ENCODE data around the gene PRRT1B.

Gene PRRT1B

GRCh38 chr9:131499254-131499767 lies 46.0 kb upstream of the PRRT1B start:
- H3K36me3 ChIP-seq (ENCODE audit: low read length), result no peaks in the 10 kb centered on the region

DNA sequence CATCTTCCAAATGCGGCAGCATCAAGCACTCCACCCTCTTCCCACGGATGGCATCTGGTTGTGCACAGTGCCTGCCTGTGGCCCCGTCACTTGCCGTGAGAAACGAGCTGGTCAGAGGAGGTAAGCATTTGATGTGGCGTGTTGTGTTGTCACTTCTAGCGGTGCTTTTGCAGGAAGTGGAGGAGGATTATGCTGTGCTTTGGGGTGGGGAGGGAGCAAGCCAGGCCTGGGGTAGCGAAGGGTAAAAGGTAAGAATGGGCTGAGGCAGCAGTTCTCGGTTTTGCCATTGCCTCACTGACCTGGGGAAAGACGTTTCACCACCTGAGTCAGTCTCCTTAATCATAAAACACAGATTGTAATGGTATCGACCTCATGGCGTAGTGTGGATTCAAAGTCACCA lies 44.9 kb upstream of the PRRT1B start:
- Histone ChIP-seq H3K27me3 (ENCODE audit: low read length) (no peaks in the 10 kb centered on the region), H3K9me3 (ENCODE audit: insufficient read depth, low read length) (no peaks in the 10 kb centered on the region), H3K36me3 (ENCODE audit: low read length) (no peaks in the 10 kb centered on the region), H3K9me2 (replicated peaks; ENCODE audit: insufficient read depth, low read length) (no peaks in the 10 kb centered on the region), H3K9ac (ENCODE audit: low read length) (no peak overlapping the region), H3K27ac (ENCODE audit: low read depth, low read length) (no peak overlapping the region), H2AFZ (ENCODE audit: low read depth, low read length, severe bottlenecking) (no peak overlapping the region), H3K4me2 (ENCODE audit: low read depth, low read length, poor library complexity, severe bottlenecking) (no peak overlapping the region), H3F3A (ENCODE audit: insufficient read depth) (peaks cover 26% of the 10 kb centered on the region), H3K79me2 (ENCODE audit: insufficient read depth, low read length) (peaks cover 6% of the 10 kb centered on the region), H4K20me1 (ENCODE audit: low read depth, low read length) (no peaks in the 10 kb centered on the region), H3K4me3 (ENCODE audit: insufficient read depth, low read length, poor library complexity, severe bottlenecking) (no peak overlapping the region)
- TF ChIP-seq, protein P1, sequence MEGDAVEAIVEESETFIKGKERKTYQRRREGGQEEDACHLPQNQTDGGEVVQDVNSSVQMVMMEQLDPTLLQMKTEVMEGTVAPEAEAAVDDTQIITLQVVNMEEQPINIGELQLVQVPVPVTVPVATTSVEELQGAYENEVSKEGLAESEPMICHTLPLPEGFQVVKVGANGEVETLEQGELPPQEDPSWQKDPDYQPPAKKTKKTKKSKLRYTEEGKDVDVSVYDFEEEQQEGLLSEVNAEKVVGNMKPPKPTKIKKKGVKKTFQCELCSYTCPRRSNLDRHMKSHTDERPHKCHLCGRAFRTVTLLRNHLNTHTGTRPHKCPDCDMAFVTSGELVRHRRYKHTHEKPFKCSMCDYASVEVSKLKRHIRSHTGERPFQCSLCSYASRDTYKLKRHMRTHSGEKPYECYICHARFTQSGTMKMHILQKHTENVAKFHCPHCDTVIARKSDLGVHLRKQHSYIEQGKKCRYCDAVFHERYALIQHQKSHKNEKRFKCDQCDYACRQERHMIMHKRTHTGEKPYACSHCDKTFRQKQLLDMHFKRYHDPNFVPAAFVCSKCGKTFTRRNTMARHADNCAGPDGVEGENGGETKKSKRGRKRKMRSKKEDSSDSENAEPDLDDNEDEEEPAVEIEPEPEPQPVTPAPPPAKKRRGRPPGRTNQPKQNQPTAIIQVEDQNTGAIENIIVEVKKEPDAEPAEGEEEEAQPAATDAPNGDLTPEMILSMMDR (IDR thresholded peaks at IDR 0.05; ENCODE audit: insufficient read depth, low read length, poor library complexity, severe bottlenecking), result no peak
- TF ChIP-seq EZH2phosphoT487 (conservative IDR thresholded peaks at IDR 0.05; ENCODE audit: low read length), result no peak

More at GRCh38 chr9:131499254-131499767, 46.0 kb upstream of the PRRT1B start:
- H2AFZ ChIP-seq (ENCODE audit: low read depth, low read length, severe bottlenecking), result no peak overlapping the region
- H3K27me3 ChIP-seq (ENCODE audit: low read length), result no peaks in the 10 kb centered on the region
- peaks cover 6% of the 10 kb centered on the region for H3K79me2 ChIP-seq (ENCODE audit: insufficient read depth, low read length)
- H3K27ac ChIP-seq (ENCODE audit: low read depth, low read length), result no peak overlapping the region
- H3K4me3 ChIP-seq (ENCODE audit: insufficient read depth, low read length, poor library complexity, severe bottlenecking), result no peak overlapping the region
- H3K4me2 ChIP-seq (ENCODE audit: low read depth, low read length, poor library complexity, severe bottlenecking), result no peak overlapping the region
- H3K9me3 ChIP-seq (ENCODE audit: insufficient read depth, low read length), result no peaks in the 10 kb centered on the region
- TF ChIP-seq, protein P1 (IDR thresholded peaks at IDR 0.05; ENCODE audit: insufficient read depth, low read length, poor library complexity, severe bottlenecking), result no peak
- TF ChIP-seq EZH2phosphoT487 (conservative IDR thresholded peaks at IDR 0.05; ENCODE audit: low read length), result no peak
- peaks cover 26% of the 10 kb centered on the region for H3F3A ChIP-seq (ENCODE audit: insufficient read depth)
- H3K9me2 ChIP-seq (replicated peaks; ENCODE audit: insufficient read depth, low read length), result no peaks in the 10 kb centered on the region
- no peak overlapping the region for H3K9ac ChIP-seq (ENCODE audit: low read length)
- H4K20me1 ChIP-seq (ENCODE audit: low read depth, low read length), result no peaks in the 10 kb centered on the region

DNA sequence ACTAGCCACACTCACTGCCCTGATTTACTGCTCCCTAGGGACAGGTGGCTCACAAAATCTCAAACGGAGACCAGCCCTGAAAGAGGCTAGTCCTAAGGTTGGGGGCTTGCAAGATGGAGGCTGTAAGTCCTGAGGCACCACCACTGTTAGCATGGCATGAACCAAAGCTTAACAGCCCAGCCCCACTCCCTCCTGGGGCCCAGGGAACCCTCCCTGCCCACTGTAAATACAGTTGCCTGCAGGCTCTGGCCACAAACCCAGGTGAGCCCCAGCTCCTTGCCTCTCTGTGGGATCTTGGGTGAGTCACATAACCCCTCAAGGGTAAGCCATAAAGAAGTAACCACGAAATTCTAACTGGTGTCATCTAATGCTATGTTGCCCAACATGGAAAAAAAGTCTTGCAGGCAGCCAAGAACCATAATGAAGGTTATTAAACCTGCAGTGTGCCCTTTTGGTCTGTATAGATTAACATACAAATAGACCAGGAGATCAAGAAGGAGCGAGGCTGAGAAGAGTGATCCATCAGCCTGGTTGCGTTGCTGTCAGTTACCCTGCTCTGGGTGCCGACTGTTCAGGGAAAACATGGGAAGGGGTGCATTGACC lies 44.3 kb upstream of the PRRT1B start:
- 0 out of 2 replicates have a peak overlapping the region, but pooled peaks have one; percentile 18 for H3K27ac ChIP-seq (ENCODE audit: low read depth, low read length)
- no peaks in the 10 kb centered on the region for H3K36me3 ChIP-seq (ENCODE audit: low read length)
- no peaks in the 10 kb centered on the region for H3K27me3 ChIP-seq (ENCODE audit: low read length)
- H3K79me2 ChIP-seq (ENCODE audit: insufficient read depth, low read length), result peaks cover 6% of the 10 kb centered on the region
- peaks cover 26% of the 10 kb centered on the region for H3F3A ChIP-seq (ENCODE audit: insufficient read depth)
- no peaks in the 10 kb centered on the region for H3K9me2 ChIP-seq (replicated peaks; ENCODE audit: insufficient read depth, low read length)
- no peak overlapping the region for H2AFZ ChIP-seq (ENCODE audit: low read depth, low read length, severe bottlenecking)
- no peaks in the 10 kb centered on the region for H3K9me3 ChIP-seq (ENCODE audit: insufficient read depth, low read length)
- TF ChIP-seq EZH2phosphoT487 (conservative IDR thresholded peaks at IDR 0.05; ENCODE audit: low read length), result no peak
- TF ChIP-seq, protein P1 (IDR thresholded peaks at IDR 0.05; ENCODE audit: insufficient read depth, low read length, poor library complexity, severe bottlenecking), result no peak
- H3K4me2 ChIP-seq (ENCODE audit: low read depth, low read length, poor library complexity, severe bottlenecking), result no peak overlapping the region
- H3K9ac ChIP-seq (ENCODE audit: low read length), result no peak overlapping the region
- no peaks in the 10 kb centered on the region for H4K20me1 ChIP-seq (ENCODE audit: low read depth, low read length)
- no peak overlapping the region for H3K4me3 ChIP-seq (ENCODE audit: insufficient read depth, low read length, poor library complexity, severe bottlenecking)
